ENCODE measurements around the gene TBC1D22B.

The TBC1D22B gene

DNA sequence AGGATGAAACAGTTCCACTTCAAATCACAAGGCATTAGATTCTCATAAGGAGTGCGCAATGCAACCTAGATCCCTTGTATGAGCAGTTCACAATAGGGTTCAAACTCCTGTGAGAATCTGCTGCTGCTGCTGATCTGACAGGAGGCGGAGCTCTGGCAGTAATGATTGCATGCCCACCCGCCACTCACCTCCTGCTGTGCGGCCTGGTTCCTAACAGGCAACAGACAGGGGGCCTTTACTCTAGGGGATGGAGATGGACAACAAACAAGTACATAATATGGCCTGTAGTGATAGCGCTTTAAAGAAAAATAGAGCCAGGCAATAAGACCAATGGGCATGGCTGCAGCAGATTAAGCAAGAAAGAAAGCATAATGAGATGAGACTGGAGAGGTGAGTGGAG lies 2.7 kb upstream of the TBC1D22B start:
- H3K4me1 ChIP-seq (ENCODE audit: control insufficient read depth, low read length) = peaks cover 21% of the 10 kb centered on the region
- H3K9me3 ChIP-seq (ENCODE audit: control insufficient read depth, insufficient read depth, low read length) = no peaks in the 10 kb centered on the region
- no peak overlapping the region for H3K4me3 ChIP-seq (ENCODE audit: low read length)
- peaks cover 22% of the 10 kb centered on the region for H3K79me2 ChIP-seq (ENCODE audit: control insufficient read depth, low read length)
- no peaks in the 10 kb centered on the region for H3K9me2 ChIP-seq (replicated peaks; ENCODE audit: control insufficient read depth, low read length)
- TF ChIP-seq, protein P1, sequence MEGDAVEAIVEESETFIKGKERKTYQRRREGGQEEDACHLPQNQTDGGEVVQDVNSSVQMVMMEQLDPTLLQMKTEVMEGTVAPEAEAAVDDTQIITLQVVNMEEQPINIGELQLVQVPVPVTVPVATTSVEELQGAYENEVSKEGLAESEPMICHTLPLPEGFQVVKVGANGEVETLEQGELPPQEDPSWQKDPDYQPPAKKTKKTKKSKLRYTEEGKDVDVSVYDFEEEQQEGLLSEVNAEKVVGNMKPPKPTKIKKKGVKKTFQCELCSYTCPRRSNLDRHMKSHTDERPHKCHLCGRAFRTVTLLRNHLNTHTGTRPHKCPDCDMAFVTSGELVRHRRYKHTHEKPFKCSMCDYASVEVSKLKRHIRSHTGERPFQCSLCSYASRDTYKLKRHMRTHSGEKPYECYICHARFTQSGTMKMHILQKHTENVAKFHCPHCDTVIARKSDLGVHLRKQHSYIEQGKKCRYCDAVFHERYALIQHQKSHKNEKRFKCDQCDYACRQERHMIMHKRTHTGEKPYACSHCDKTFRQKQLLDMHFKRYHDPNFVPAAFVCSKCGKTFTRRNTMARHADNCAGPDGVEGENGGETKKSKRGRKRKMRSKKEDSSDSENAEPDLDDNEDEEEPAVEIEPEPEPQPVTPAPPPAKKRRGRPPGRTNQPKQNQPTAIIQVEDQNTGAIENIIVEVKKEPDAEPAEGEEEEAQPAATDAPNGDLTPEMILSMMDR (IDR thresholded peaks at IDR 0.05; ENCODE audit: low read depth, low read length, poor library complexity, severe bottlenecking) = no peak
- no peak for TF ChIP-seq EZH2phosphoT487 (IDR thresholded peaks at IDR 0.05; ENCODE audit: borderline replicate concordance, low read length)
- H3K27me3 ChIP-seq (ENCODE audit: control insufficient read depth, low read length) = peaks cover 4% of the 10 kb centered on the region; the same call in 1 of the 2 replicates
- H4K20me1 ChIP-seq (ENCODE audit: control insufficient read depth, insufficient read depth, low read depth, low read length) = no peaks in the 10 kb centered on the region
- H3K27ac ChIP-seq (ENCODE audit: low read depth, low read length) = no peak overlapping the region
- H3F3A ChIP-seq (ENCODE audit: control insufficient read depth, insufficient read depth) = peaks cover 3% of the 10 kb centered on the region; the same call in 1 of the 2 replicates
- H3K4me2 ChIP-seq (ENCODE audit: low read length) = no peak overlapping the region
- peaks cover 3% of the 10 kb centered on the region; the same call in 1 of the 2 replicates for H3K36me3 ChIP-seq (ENCODE audit: control insufficient read depth, low read length)

DNA sequence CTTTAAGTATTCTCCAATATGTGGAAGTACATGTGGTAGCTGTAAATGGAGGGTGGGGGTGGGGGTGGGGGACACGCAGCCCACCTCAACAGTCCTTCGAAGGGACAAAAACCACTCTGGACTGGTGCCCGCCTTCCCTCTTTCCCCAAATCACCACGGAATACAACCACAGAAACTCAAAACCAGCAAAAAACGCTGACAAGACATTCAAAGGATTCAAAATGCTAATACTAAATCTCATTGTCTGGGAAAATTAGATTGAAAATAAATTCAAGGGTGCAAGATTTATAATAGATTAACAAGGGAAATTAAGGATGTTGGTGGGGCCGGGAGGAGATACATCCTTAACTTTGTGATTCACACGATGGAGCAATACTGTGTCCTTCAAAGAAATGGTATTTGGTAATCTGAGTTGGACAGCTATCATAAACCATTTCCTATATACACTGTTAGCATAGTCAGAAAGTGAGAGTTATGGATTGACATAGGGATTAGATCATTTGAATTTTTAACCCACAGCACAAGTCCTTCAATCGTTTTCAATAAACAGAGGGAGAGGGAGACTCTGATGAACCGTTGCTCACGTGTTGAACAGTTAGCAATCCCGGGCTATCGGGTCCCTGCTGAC lies 766 bp upstream of the TBC1D22B start:
- no peak for TF ChIP-seq EZH2phosphoT487 (IDR thresholded peaks at IDR 0.05; ENCODE audit: borderline replicate concordance, low read length)
- TF ChIP-seq, protein P1 (IDR thresholded peaks at IDR 0.05; ENCODE audit: low read depth, low read length, poor library complexity, severe bottlenecking) = no peak
- H3K9me2 ChIP-seq (replicated peaks; ENCODE audit: control insufficient read depth, low read length) = no peaks in the 10 kb centered on the region
- H4K20me1 ChIP-seq (ENCODE audit: control insufficient read depth, insufficient read depth, low read depth, low read length) = no peaks in the 10 kb centered on the region
- H3F3A ChIP-seq (ENCODE audit: control insufficient read depth, insufficient read depth) = peaks cover 3% of the 10 kb centered on the region; the same call in 1 of the 2 replicates
- no peaks in the 10 kb centered on the region for H3K27me3 ChIP-seq (ENCODE audit: control insufficient read depth, low read length)
- H3K36me3 ChIP-seq (ENCODE audit: control insufficient read depth, low read length) = peaks cover 3% of the 10 kb centered on the region; the same call in 1 of the 2 replicates
- H3K4me3 ChIP-seq (ENCODE audit: low read length) = peak overlapping the region; percentile 90
- no peaks in the 10 kb centered on the region for H3K9me3 ChIP-seq (ENCODE audit: control insufficient read depth, insufficient read depth, low read length)
- H3K27ac ChIP-seq (ENCODE audit: low read depth, low read length) = no peak overlapping the region
- peak overlapping the region; percentile 83 for H3K4me2 ChIP-seq (ENCODE audit: low read length)
- peaks cover 24% of the 10 kb centered on the region for H3K4me1 ChIP-seq (ENCODE audit: control insufficient read depth, low read length)
- H3K79me2 ChIP-seq (ENCODE audit: control insufficient read depth, low read length) = peaks cover 39% of the 10 kb centered on the region

DNA sequence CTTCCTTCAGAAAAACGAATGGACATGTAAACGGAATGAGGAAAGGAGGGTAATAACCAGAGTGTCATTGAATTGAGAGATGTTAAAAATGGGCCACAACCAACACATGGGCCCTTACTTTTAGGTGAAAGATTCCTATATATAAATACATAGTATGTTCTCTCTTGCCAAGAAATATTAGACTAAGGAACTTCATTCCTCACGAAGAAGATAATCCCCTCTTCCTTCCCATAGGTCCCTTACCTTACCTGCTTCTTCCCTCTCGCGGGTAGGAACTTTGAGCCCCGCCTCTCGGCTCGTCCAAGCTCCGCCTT lies 295 bp upstream of the TBC1D22B start:
- TF ChIP-seq, protein P1 (IDR thresholded peaks at IDR 0.05; ENCODE audit: low read depth, low read length, poor library complexity, severe bottlenecking) = no peak
- Histone ChIP-seq H3K4me2 (ENCODE audit: low read length) (peak overlapping the region; percentile 83), H3F3A (ENCODE audit: control insufficient read depth, insufficient read depth) (peaks cover 3% of the 10 kb centered on the region; the same call in 1 of the 2 replicates), H3K27me3 (ENCODE audit: control insufficient read depth, low read length) (no peaks in the 10 kb centered on the region), H3K4me1 (ENCODE audit: control insufficient read depth, low read length) (peaks cover 24% of the 10 kb centered on the region), H3K9me2 (replicated peaks; ENCODE audit: control insufficient read depth, low read length) (no peaks in the 10 kb centered on the region), H3K27ac (ENCODE audit: low read depth, low read length) (no peak overlapping the region), H3K36me3 (ENCODE audit: control insufficient read depth, low read length) (peaks cover 3% of the 10 kb centered on the region; the same call in 1 of the 2 replicates), H3K4me3 (ENCODE audit: low read length) (peak overlapping the region; percentile 90), H4K20me1 (ENCODE audit: control insufficient read depth, insufficient read depth, low read depth, low read length) (no peaks in the 10 kb centered on the region), H3K9me3 (ENCODE audit: control insufficient read depth, insufficient read depth, low read length) (no peaks in the 10 kb centered on the region), H3K79me2 (ENCODE audit: control insufficient read depth, low read length) (peaks cover 41% of the 10 kb centered on the region)

Measured in DOHH2 (cell line).